ENCODE measurements around the gene PKN1.

DNA sequence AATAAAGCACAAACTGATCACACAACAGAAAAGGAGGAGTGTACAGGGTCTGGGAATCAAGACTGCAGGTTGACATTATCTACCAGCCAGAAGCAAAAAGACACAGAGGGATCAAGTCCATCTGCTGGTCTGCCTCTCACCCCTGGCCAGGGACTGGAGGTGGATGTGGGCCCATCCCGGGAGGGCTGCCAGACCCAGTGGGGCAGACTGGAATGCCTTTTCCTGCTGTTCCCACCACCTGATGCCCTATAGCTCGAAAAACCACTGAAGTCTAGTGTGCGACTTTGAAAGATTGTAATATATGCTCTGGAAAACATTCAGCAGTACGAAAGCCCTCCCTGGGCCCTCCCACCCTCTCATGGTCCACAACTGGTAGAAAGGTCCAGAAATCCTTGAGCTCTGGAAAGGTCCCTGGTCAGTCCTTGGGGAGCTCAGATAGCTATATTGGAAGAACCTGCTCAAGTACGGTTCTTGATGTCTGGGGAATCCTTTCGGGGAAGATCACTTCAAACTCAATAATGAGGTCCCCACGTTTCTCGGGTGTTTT, 82.5 kb downstream of the PKN1 start:
- TF ChIP-seq POLR2A (IDR thresholded peaks at IDR 0.05): no peak
- TF ChIP-seq, protein P1, sequence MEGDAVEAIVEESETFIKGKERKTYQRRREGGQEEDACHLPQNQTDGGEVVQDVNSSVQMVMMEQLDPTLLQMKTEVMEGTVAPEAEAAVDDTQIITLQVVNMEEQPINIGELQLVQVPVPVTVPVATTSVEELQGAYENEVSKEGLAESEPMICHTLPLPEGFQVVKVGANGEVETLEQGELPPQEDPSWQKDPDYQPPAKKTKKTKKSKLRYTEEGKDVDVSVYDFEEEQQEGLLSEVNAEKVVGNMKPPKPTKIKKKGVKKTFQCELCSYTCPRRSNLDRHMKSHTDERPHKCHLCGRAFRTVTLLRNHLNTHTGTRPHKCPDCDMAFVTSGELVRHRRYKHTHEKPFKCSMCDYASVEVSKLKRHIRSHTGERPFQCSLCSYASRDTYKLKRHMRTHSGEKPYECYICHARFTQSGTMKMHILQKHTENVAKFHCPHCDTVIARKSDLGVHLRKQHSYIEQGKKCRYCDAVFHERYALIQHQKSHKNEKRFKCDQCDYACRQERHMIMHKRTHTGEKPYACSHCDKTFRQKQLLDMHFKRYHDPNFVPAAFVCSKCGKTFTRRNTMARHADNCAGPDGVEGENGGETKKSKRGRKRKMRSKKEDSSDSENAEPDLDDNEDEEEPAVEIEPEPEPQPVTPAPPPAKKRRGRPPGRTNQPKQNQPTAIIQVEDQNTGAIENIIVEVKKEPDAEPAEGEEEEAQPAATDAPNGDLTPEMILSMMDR (IDR thresholded peaks at IDR 0.05): no peak

Measured in uterus (tissue), 2 donors.